NAMALWA (cell line): ENCODE data around the gene STAB2.
A peak's percentile ranks its signal among the peaks of the same experiment; 100 is the strongest.

Source experiments
- DNase-seq: peaks from one replicate; pipeline ENCODE4 v3.0.0-alpha.2; 2015; ENCODE audit warnings: low spot score

STAB2 gene, protein sequence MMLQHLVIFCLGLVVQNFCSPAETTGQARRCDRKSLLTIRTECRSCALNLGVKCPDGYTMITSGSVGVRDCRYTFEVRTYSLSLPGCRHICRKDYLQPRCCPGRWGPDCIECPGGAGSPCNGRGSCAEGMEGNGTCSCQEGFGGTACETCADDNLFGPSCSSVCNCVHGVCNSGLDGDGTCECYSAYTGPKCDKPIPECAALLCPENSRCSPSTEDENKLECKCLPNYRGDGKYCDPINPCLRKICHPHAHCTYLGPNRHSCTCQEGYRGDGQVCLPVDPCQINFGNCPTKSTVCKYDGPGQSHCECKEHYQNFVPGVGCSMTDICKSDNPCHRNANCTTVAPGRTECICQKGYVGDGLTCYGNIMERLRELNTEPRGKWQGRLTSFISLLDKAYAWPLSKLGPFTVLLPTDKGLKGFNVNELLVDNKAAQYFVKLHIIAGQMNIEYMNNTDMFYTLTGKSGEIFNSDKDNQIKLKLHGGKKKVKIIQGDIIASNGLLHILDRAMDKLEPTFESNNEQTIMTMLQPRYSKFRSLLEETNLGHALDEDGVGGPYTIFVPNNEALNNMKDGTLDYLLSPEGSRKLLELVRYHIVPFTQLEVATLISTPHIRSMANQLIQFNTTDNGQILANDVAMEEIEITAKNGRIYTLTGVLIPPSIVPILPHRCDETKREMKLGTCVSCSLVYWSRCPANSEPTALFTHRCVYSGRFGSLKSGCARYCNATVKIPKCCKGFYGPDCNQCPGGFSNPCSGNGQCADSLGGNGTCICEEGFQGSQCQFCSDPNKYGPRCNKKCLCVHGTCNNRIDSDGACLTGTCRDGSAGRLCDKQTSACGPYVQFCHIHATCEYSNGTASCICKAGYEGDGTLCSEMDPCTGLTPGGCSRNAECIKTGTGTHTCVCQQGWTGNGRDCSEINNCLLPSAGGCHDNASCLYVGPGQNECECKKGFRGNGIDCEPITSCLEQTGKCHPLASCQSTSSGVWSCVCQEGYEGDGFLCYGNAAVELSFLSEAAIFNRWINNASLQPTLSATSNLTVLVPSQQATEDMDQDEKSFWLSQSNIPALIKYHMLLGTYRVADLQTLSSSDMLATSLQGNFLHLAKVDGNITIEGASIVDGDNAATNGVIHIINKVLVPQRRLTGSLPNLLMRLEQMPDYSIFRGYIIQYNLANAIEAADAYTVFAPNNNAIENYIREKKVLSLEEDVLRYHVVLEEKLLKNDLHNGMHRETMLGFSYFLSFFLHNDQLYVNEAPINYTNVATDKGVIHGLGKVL (N-terminal part only)

DNA sequence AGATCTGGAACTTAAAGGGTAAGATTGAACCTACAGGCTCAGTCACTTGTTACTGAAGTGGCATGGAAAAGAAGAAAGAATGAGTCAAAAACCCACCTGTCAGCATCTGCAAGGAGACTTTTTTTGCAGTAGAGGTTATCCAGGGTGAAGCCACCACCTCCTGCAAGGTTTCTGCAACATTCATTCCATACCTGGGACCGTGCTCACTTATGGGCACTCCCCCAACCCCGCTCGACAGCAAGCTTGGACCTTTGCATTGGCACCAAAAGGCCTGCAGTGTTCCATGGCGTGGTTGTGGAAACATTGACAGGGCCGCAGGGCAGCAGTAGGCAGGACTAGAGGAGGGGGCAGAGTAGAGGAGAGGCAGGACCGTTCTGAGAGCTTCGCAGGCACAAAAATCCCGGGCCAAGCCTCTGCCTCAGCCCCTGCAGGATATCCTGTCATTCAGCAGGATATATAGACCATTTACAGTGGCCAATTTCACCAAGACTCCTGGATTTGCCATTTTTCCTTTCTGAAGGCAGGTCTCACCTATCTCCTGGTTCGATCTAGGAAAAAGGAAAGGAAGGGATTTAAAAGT, at the start of gene STAB2:
Gene STAB2 (plus strand): TSS at position 483 of the 580 bp plus-strand sequence. CDS start 204 bp downstream, outside the sequence.
- DNase-seq = no peak

DNA sequence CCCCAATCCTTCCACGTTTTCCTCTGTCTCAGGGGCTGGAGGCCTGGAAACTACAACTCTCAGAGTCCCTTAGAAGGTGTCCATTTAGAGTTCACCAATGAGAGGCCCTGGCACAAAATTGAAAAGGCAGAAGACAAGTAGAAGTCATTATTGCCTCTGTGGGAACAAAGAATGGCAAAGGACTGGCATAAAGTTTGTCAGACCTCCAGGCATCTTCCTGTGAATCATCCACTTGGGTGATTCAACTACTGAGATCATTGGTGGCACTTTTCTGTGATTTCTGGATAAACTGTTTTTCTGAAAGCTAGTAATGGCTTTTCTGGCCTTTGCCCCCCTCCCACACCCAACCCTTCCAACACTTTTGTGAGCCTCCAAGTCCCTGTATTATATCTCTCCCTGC, 48.7 kb upstream of the STAB2 start:
- DNase-seq = no peak

DNA sequence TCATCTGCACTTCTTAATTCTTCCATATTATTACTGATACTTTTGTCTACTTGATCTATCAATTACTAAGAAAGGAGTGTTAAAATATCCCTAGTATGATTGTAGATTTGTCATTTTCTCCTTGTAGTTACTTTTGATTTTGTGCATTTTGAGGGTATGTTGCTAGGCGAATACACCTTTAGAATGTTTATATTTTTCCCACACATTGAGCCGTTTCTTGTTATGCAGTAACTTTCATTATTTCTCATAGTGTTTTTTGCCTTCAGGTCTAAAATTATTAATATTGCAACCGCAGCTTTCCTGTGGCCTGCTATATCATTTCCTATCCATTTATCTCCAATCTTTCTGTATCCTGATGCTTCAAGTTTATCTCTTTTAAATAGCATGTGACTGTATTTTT, 46.8 kb upstream of the STAB2 start:
- no peak for DNase-seq

DNA sequence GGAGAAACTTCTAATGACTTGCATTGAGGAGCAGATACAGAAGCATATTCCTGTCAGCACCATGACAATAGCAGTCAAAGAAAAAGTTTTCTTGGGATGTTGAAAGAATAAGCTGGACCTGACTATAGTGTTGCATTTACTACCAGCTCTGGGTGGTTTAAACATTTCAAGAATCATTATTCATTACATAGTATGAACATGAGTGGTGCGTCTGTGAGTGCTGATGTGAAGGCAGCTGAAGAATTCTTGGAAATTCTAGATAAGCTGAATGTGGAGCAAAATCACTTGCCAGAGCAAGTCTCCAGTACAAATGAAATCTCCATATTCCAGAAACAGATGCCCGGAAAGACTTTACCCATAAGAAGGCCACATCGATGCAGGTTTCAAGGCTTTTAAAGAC, 45.0 kb upstream of the STAB2 start:
- DNase-seq = no peak

DNA sequence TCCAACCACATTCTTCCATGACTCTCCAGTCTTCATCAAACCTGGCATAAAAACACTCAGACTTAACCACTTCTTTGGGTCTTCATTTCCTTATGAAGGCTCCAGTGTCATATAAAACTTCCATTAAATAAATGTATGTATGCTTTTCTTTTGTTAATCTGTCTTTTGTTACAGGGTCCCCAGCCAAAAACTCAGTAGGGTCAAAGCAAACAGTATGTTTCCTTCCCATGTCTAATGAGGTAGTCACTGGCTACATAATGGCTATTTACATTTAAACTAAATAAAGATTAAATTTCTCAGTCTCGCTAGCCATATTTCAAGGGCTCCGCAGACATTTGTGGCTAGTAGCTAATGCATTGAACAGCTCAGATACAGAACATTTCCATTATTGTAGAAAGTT, 40.1 kb upstream of the STAB2 start:
- DNase-seq = no peak

DNA sequence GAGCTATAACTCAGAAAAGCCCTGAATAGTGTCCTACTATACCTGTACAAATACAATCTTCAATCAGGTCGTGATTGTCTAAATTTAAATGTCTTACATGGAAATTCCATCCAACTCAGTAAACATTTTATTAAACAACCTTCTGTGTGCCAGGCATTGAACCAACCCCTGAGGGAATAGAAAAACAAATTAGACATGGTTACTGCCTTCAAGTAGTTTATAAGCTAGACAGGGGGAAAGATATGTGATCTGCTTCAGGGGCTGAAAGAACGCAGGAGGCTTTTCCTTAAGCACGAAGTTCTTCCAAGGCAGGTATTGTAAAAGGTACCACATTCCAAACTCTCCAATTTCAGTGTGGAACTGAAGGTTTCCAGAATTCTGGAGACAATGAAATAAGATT, 39.7 kb upstream of the STAB2 start:
- no peak for DNase-seq

DNA sequence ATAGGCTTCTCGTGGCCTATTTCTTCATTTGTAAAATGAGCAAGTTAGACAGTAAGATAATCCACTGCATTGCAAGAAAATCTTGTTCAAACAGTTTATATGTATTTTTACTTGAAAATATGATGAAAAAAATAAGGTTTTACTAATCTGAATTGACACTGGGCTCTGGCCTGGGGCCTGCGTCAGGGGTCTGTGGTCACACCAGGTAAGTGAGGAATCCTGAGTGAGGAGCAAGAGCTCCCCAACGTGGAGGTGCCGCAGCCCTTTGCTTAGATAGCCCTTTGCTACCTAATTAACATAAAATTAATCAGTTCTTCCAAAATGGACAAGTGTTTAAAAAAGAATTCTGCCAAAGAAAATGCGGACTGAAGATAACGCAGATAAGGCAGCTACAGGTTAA, 39.1 kb upstream of the STAB2 start:
- DNase-seq = no peak

DNA sequence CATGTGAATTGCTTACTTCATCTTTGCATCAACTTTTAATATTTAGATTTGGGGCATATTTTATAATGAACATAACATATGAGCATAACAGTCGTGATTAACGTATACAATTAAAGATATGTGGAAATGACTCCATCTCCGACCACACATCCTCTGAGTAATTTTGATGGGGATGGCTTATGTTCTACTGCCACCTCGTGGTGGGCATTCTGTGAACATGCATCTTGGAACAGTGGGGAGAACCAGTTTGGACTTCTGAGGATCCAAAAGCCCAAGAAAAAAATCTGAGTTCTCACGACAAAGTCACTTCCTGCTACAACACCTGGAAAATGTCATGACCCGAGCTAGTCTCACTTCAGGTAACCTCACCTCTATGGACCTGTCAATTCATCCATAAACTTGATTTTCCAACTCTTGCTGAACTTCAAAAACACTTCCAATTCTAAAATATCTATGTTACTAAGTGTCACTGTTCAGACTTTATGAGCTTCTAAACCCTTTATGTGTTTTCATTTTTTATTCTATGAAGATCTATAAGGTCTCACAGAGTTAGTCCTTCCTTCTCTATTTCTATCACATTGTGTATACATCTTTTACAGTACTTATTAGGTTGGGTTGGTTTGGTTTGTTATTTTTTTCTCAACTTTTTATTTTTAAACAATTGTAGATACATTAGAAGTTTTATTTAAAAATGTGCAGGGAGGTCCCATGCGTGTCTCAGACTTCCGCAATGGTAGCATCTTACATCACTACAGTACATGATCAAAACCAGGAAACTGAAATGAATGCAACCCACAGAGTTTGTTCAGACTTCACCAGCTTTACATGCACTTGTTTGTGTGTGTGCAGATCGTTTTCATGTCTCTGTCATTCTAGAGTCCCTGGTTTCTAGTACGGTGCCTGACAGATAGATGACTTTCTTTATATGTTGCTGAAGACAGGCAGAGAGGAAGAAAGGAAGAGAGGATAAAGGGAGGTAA, 38.2 kb upstream of the STAB2 start:
- peak; percentile 79 for DNase-seq

DNA sequence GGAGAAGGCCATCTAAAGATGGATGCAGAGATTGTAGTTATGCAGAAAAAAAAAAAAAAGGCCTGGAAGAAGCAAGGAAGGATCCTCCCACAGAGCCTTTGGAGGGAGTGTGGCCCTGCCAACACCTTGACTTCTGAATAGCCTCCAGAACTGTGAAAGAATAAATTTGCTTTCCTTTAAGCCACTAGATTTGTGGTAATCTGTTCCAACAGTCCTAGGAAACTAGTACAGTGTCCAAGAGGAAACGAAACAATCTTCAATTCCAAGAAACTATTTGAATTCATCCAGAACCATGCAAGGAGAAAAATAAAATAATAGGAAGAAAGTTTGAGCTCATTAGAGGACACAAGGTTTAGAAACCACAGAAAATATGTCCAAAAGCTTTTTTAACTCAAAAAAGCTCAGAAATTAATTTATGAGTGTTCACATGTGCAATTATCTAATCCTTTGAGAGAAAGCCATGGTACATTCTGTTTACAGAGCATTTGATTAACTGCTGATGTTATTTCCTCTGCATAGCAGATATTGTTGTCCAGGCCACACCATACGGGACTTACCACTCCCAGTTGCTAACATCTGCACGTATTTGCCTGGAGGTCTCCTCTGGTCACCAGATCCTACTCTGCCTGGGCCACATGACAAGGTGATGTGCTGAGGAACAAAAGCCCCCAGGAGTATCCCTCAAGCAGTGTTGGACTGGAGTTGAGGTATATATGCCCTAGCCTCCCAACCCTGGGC, 30.0 kb upstream of the STAB2 start:
- DNase-seq = no peak

DNA sequence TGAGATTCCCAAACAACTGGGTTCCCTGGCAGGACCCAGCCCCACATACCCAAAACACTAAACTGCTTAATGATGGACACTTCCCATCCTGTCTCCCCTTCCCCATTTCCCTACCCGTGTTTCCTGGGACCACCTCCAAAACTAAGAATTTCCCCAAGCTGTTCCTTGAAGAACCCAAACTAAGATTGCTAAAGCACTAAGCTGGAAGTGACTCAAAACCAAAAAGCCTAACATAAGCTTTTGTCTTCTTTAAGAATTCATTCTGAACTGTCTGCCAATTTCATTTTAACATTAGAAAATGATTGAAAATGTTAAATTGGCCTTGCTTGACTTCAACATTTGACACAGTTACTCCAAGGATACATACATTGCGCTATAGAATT, 29.5 kb upstream of the STAB2 start:
- no peak for DNase-seq

DNA sequence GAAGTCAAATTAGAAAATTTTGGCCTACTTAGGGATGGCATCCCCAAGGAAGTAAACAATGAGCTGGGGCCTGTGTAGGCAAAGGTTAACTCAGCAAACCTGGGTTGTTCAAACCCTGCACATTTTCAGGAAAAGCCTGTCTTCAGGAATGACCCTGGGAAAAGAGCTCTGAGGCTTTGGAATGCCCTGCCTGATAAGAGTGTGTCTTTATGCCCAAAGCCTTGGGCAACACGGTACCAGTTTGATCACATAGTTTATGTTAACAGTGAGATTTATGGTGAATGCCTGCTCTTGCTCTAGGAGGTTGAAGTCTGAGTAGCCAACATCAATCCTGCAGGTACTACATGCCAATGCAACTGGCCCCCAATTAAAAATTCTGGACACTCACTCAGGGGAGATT, 28.2 kb upstream of the STAB2 start:
- no peak for DNase-seq

DNA sequence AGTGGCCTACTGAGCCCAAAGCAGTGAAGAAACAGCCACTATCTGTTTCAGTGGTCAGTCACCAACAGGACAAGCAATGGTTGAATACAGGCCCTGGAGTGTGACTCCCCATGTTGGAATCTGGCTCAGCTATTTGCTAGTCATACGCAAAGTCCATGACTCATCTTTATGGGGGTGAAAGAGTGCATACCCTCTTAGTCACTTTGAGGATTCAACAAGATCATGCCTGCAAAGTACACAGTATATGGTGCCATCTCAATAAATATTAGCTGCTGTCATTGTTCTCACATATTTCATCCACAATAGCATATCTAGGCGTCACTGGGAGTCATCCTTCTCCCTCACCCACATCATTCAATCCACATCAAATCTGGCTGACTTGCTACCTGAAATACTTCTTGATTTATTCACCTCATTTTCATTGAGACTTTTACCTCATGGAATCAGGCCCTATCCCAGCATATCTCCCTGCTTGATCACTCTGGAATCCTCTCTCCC, 26.4 kb upstream of the STAB2 start:
- DNase-seq = no peak

DNA sequence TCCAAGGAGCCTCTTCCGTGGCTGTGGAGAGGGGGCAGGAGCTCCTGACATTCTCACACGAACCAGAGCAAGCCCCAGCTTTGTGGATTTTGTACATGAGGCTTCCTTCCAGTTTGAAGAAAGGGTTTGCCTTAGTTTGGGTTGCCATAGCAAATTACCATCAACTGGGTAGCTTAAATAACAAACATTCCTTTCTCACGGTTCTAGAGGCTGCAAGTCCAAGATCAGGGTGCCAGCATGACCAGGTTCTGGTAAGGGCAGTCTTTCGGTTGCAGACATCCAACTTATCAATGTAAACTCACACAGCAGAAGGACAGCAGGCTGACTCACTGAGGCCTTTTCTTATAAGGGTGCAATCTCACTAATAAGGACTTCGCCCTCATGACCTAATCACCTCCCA, 25.9 kb upstream of the STAB2 start:
- DNase-seq = no peak

DNA sequence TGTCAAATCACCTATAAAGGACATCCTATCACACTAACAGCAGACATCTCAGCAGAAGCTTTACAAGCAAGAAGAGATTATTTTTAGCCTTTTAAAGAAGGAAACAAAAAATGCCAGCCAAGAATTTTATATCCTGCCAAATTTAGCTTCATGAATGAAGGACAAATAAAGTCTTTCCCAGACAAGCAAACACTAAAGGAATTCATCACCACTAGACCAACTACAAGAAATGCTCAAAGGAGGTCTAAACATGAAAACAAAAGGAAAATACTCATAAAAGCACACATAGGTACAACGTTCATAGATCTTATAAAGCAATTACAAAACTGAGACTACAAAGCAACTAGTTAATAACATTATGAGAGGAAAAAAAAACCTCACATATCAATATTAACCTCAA, 20.7 kb upstream of the STAB2 start:
- no peak for DNase-seq

DNA sequence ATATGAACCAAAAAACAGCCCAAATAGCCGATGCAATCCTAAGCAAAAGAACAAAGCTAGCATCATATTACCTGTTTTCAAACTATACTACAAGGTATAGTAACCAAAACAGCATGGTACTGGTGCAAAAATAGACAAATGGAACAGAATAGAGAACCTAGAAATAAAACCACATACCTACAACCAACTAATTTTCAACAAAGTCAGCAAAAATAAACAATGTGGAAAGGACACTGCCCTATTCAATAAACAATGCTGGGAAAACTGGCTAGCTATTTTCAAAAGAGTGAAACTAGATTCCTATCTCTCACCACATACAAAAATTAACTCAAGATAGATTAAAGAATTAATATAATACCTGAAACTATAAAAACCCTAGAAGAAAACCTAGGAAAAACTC, 17.8 kb upstream of the STAB2 start:
- DNase-seq = no peak

DNA sequence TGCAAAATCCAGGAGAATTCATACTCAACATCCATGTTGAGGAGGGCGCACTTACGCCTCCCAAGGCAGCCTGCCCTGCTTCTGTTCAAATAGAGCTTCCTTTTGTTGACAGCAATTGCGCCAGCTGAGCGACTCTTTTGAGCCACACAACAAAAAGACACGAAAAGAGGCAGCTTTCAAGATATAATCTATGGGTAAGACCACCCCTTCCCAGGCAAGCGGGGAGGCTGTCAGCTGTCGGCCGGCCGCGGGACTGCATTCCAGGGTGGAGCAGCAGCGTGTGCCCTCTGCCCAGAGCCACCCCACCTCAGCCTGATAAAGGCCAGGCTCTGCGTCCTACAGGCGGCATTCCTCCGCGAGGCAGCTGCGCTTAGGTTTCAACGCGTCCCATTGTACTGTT, 15.8 kb upstream of the STAB2 start:
- DNase-seq = no peak

DNA sequence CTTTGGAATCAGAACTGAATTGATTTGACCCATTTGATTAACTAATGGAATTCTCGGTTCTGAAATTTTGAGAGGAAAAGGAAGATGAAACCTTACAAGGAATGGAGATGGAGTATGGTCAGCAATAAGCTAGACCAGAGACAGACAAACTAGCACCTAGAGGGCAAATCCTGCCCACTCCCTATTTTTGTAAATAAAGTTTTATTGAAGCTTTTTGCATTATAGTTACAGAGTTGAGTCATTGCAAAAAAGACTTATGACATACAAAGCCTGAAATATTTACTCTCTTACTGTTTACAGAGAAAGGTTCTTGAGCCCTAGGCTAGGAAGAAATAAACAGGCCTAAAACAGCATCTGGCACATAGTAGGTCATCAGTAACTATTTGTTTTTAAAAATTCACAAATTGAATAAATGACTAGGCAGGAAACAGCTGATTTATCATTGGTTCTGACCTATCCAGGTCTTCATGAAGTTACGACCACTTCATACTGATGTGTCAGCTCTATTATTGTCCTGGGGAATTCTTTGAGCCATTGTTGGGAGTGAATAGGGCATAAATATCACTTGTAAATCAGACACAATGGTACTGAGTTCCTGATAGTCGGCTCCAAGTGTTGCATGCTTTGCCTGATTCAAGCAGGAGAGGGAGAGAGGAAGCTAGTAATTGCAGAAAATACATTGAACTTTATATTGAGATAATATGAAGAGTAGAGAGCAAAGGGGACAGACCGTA, 14.6 kb upstream of the STAB2 start:
- no peak for DNase-seq

DNA sequence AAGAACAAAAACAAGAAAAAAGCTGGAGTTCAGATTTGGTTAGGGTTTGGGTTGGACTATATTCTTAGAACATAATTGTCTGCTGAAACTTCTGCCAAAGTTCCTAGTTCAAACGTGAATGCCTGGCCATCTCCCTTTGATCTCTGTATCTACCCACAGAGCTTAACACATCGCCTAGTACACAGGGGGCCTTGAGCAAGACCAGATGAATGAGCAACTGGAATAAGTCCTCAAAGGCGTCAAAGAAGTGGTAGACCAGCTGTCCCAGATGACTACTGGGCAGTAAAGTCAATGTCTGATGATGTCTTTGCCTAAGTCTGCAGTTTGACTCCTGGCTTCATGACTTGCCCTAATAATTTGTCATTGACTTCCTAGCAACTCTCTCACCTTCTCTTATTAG, 13.9 kb upstream of the STAB2 start:
- DNase-seq = no peak

DNA sequence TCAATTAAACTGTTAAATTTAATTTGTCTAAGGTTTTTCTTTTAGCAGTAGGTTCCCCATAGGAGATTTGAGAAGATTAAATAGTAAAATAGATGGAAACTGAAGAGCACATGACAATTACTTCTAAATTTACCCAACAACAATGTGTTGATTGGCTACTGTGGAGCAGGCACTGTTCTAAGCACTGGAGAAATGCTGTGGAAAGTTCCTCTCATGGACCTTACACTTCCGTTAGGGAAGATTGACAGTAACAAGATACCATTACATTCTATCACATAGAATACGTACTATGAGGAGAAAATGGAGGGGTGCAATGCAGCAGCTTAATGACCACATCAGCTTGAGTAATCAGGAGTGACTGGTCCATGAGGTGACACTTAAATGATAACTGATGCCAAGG, 8.1 kb upstream of the STAB2 start:
- DNase-seq = no peak
